ENCODE measurements around the gene MCL1.

MCL1 gene

GRCh38 chr1:150530491-150531159 is 48.8 kb downstream of the MCL1 start:
- Histone ChIP-seq H4K20me1 (ENCODE audit: control insufficient read depth, insufficient read depth, low read depth, low read length) (no peaks in the 10 kb centered on the region), H3K36me3 (ENCODE audit: control insufficient read depth, low read length) (no peaks in the 10 kb centered on the region), H3K4me3 (ENCODE audit: low read length) (no peak overlapping the region), H3K79me2 (ENCODE audit: control insufficient read depth, low read length) (no peaks in the 10 kb centered on the region), H3K27me3 (ENCODE audit: control insufficient read depth, low read length) (no peaks in the 10 kb centered on the region), H3K4me1 (ENCODE audit: control insufficient read depth, low read length) (no peaks in the 10 kb centered on the region), H3K9me2 (replicated peaks; ENCODE audit: control insufficient read depth, low read length) (no peaks in the 10 kb centered on the region), H3K27ac (ENCODE audit: low read depth, low read length) (no peak overlapping the region), H3K4me2 (ENCODE audit: low read length) (no peak overlapping the region), H3F3A (ENCODE audit: control insufficient read depth, insufficient read depth) (no peaks in the 10 kb centered on the region), H3K9me3 (ENCODE audit: control insufficient read depth, insufficient read depth, low read length) (no peaks in the 10 kb centered on the region)
- TF ChIP-seq EZH2phosphoT487 (IDR thresholded peaks at IDR 0.05; ENCODE audit: borderline replicate concordance, low read length) = no peak
- TF ChIP-seq CTCF (IDR thresholded peaks at IDR 0.05; ENCODE audit: low read depth, low read length, poor library complexity, severe bottlenecking) = no peak

- TF ChIP-seq EZH2phosphoT487 (IDR thresholded peaks at IDR 0.05; ENCODE audit: borderline replicate concordance, low read length) (no peak), CTCF (IDR thresholded peaks at IDR 0.05; ENCODE audit: low read depth, low read length, poor library complexity, severe bottlenecking) (no peak)
- no peaks in the 10 kb centered on the region; the same call in 1 of the 2 replicates for H3F3A ChIP-seq (ENCODE audit: control insufficient read depth, insufficient read depth)
- no peaks in the 10 kb centered on the region for H3K27me3 ChIP-seq (ENCODE audit: control insufficient read depth, low read length)
- no peaks in the 10 kb centered on the region for H4K20me1 ChIP-seq (ENCODE audit: control insufficient read depth, insufficient read depth, low read depth, low read length)
- H3K4me1 ChIP-seq (ENCODE audit: control insufficient read depth, low read length) = no peaks in the 10 kb centered on the region
- no peaks in the 10 kb centered on the region for H3K9me2 ChIP-seq (replicated peaks; ENCODE audit: control insufficient read depth, low read length)
- no peak overlapping the region for H3K4me3 ChIP-seq (ENCODE audit: low read length)
- H3K36me3 ChIP-seq (ENCODE audit: control insufficient read depth, low read length) = no peaks in the 10 kb centered on the region
- no peak overlapping the region for H3K4me2 ChIP-seq (ENCODE audit: low read length)
- no peak overlapping the region for H3K27ac ChIP-seq (ENCODE audit: low read depth, low read length)
- no peaks in the 10 kb centered on the region for H3K9me3 ChIP-seq (ENCODE audit: control insufficient read depth, insufficient read depth, low read length)
- H3K79me2 ChIP-seq (ENCODE audit: control insufficient read depth, low read length) = no peaks in the 10 kb centered on the region
Observed at GRCh38 chr1:150529017-150529416, 50.4 kb downstream of the MCL1 start.

DNA sequence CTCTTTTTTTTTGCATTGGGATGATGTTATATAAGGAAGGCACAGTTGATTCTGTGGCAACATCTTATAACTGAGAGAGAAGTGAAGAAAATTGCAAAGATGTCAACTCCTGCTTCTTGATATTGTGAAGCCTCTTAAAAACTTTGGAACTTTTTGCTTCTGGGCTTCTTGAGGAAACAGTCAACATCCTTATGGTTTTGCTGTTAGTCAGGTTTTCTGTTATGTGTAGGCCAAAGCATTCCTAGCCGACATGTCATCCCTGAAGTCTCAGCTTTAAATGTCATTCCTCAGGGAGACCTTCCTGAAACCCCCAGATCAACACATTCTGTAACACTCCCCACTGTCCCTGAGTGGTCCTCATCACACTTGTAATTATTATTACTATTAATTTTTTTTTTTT is 51.2 kb downstream of the MCL1 start:
- Histone ChIP-seq H3K27me3 (ENCODE audit: control insufficient read depth, low read length) (no peaks in the 10 kb centered on the region), H3K36me3 (ENCODE audit: control insufficient read depth, low read length) (no peaks in the 10 kb centered on the region), H3K4me1 (ENCODE audit: control insufficient read depth, low read length) (no peaks in the 10 kb centered on the region), H3K9me2 (replicated peaks; ENCODE audit: control insufficient read depth, low read length) (no peaks in the 10 kb centered on the region), H3K9me3 (ENCODE audit: control insufficient read depth, insufficient read depth, low read length) (no peaks in the 10 kb centered on the region), H4K20me1 (ENCODE audit: control insufficient read depth, insufficient read depth, low read depth, low read length) (no peaks in the 10 kb centered on the region), H3K4me3 (ENCODE audit: low read length) (no peak overlapping the region), H3K27ac (ENCODE audit: low read depth, low read length) (no peak overlapping the region), H3K79me2 (ENCODE audit: control insufficient read depth, low read length) (no peaks in the 10 kb centered on the region), H3F3A (ENCODE audit: control insufficient read depth, insufficient read depth) (no peaks in the 10 kb centered on the region; the same call in 1 of the 2 replicates), H3K4me2 (ENCODE audit: low read length) (no peak overlapping the region)
- TF ChIP-seq CTCF (IDR thresholded peaks at IDR 0.05; ENCODE audit: low read depth, low read length, poor library complexity, severe bottlenecking) (no peak), EZH2phosphoT487 (IDR thresholded peaks at IDR 0.05; ENCODE audit: borderline replicate concordance, low read length) (no peak)

All from DOHH2 (cell line).